ENCODE measurements around the gene RGL2.

DNA sequence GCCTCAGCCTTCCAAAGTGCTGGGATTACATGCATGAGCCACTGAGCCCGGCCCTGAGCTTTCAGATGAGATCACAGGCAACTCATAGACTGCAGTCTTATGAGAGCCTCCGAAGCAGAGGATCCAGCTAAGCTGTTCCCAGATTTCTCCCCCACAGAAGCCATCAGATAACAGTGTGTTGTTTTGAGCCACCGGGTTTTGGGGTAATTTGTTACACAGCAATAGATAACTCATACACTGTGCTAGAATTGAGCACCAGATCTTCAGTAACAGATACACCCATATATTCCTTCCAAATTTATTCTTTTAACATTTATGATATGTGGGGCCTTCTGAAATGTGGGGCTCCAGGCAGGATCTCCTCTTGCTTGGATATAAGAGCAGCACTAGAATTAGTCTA is 37.8 kb upstream of the RGL2 start:
- no peak for TF ChIP-seq POLR2AphosphoS5 (IDR thresholded peaks at IDR 0.05)
- TF ChIP-seq, protein P1, sequence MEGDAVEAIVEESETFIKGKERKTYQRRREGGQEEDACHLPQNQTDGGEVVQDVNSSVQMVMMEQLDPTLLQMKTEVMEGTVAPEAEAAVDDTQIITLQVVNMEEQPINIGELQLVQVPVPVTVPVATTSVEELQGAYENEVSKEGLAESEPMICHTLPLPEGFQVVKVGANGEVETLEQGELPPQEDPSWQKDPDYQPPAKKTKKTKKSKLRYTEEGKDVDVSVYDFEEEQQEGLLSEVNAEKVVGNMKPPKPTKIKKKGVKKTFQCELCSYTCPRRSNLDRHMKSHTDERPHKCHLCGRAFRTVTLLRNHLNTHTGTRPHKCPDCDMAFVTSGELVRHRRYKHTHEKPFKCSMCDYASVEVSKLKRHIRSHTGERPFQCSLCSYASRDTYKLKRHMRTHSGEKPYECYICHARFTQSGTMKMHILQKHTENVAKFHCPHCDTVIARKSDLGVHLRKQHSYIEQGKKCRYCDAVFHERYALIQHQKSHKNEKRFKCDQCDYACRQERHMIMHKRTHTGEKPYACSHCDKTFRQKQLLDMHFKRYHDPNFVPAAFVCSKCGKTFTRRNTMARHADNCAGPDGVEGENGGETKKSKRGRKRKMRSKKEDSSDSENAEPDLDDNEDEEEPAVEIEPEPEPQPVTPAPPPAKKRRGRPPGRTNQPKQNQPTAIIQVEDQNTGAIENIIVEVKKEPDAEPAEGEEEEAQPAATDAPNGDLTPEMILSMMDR (IDR thresholded peaks at IDR 0.05 in 8 of 11, conservative IDR thresholded peaks at IDR 0.05 in 3 of 11) = no peak
- no peak for TF ChIP-seq POLR2A (IDR thresholded peaks at IDR 0.05)

All from spleen (tissue), 7 donors.